ENCODE results near the gene NPTX1. TPM values are rescaled to one million over a fixed set of nuclear protein-coding genes. Genes with fewer than 3 reads are reported as not detected.

The NPTX1 gene
- total RNA-seq, 3 donors from 2014 or later (not counting 1 experiment from before 2014, with no cell fraction given), result 1.0 to 2.2 (median 2.2) TPM

- Mint-ChIP-seq H3K27me3 (ENCODE audit: low read depth in 2 of 2) (peaks cover 6 to 8% of the 10 kb centered on the region in 2 donors), H3K4me3 (no peak overlapping the region), H3K4me1 (peaks cover 0 to 6% of the 10 kb centered on the region in 2 donors), H3K9me3 (no peaks in the 10 kb centered on the region), H3K27ac (no peak overlapping the region), H3K36me3 (no peaks in the 10 kb centered on the region)
- Histone ChIP-seq H3K9me3 (ENCODE audit: control insufficient read depth, insufficient read depth, low read length) (no peaks in the 10 kb centered on the region), H3K4me3 (ENCODE audit: low read length) (no peak overlapping the region), H3K27ac (ENCODE audit: low read length) (no peak overlapping the region), H3K4me1 (ENCODE audit: control insufficient read depth, insufficient read depth, low read length) (no peaks in the 10 kb centered on the region), H3K27me3 (ENCODE audit: control insufficient read depth, insufficient read depth, low read length) (peaks cover 3% of the 10 kb centered on the region), H3K36me3 (ENCODE audit: control insufficient read depth, insufficient read depth, low read length) (no peaks in the 10 kb centered on the region)
- 83% methylated on average over 11 of the region's 11 CpGs for WGBS (ENCODE audit: insufficient coverage)
- DNase-seq, result no peak
- TF ChIP-seq CTCF (IDR thresholded peaks at IDR 0.05), result no peak
- ATAC-seq, result no peak
- intact Hi-C loops (cut with micrococcal nuclease), result no loop called here
Observed at GRCh38 chr17:80498920-80499410, 22.6 kb upstream of the NPTX1 start.

GRCh38 chr17:80498242-80498919 lies 22.0 kb upstream of the NPTX1 start:
- DNase-seq, result no peak
- Histone ChIP-seq H3K27ac (ENCODE audit: low read length) (no peak overlapping the region), H3K36me3 (ENCODE audit: control insufficient read depth, insufficient read depth, low read length) (no peaks in the 10 kb centered on the region), H3K27me3 (ENCODE audit: control insufficient read depth, insufficient read depth, low read length) (peaks cover 3% of the 10 kb centered on the region), H3K9me3 (ENCODE audit: control insufficient read depth, insufficient read depth, low read length) (no peaks in the 10 kb centered on the region), H3K4me3 (ENCODE audit: low read length) (no peak overlapping the region), H3K4me1 (ENCODE audit: control insufficient read depth, insufficient read depth, low read length) (no peaks in the 10 kb centered on the region)
- no peak for ATAC-seq
- no peaks in the 10 kb centered on the region for H3K36me3 Mint-ChIP-seq
- H3K27ac Mint-ChIP-seq, result no peak overlapping the region
- 65% methylated on average over 30 of the region's 30 CpGs for WGBS (ENCODE audit: insufficient coverage)
- H3K9me3 Mint-ChIP-seq, result no peaks in the 10 kb centered on the region
- no peak for TF ChIP-seq CTCF (IDR thresholded peaks at IDR 0.05)
- intact Hi-C loops (cut with micrococcal nuclease), result no loop called here
- peaks cover 0 to 6% of the 10 kb centered on the region in 2 donors for H3K4me1 Mint-ChIP-seq
- peaks cover 6 to 7% of the 10 kb centered on the region in 2 donors for H3K27me3 Mint-ChIP-seq (ENCODE audit: low read depth in 2 of 2)
- no peak overlapping the region for H3K4me3 Mint-ChIP-seq

- Histone ChIP-seq H3K27ac (ENCODE audit: low read length) (no peak overlapping the region), H3K36me3 (ENCODE audit: control insufficient read depth, insufficient read depth, low read length) (no peaks in the 10 kb centered on the region), H3K4me3 (ENCODE audit: low read length) (no peak overlapping the region), H3K27me3 (ENCODE audit: control insufficient read depth, insufficient read depth, low read length) (peaks cover 3% of the 10 kb centered on the region), H3K9me3 (ENCODE audit: control insufficient read depth, insufficient read depth, low read length) (no peaks in the 10 kb centered on the region), H3K4me1 (ENCODE audit: control insufficient read depth, insufficient read depth, low read length) (no peaks in the 10 kb centered on the region)
- H3K27me3 Mint-ChIP-seq (ENCODE audit: low read depth in 2 of 2), result peaks cover 6 to 7% of the 10 kb centered on the region in 2 donors
- ATAC-seq (peak in 1 of 3 donors; percentile 10), DNase-seq (no peak)
- 81% methylated on average over 10 of the region's 10 CpGs for WGBS (ENCODE audit: insufficient coverage)
- no peaks in the 10 kb centered on the region for H3K36me3 Mint-ChIP-seq
- H3K4me1 Mint-ChIP-seq, result peaks cover 0 to 6% of the 10 kb centered on the region in 2 donors
- no peak overlapping the region for H3K27ac Mint-ChIP-seq
- intact Hi-C loops (cut with micrococcal nuclease), result no loop called here
- H3K4me3 Mint-ChIP-seq, result no peak overlapping the region
- no peak for TF ChIP-seq CTCF (IDR thresholded peaks at IDR 0.05)
- no peaks in the 10 kb centered on the region for H3K9me3 Mint-ChIP-seq
Observed at GRCh38 chr17:80497726-80498241, 21.4 kb upstream of the NPTX1 start.
